Measurements from ENCODE around the gene DIDO1.

- TF ChIP-seq POLR2A (IDR thresholded peaks at IDR 0.05) (no peak), CTCF (IDR thresholded peaks at IDR 0.05) (no peak)
These were observed 98.3 kb downstream of the DIDO1 start for GRCh38 chr20:62828051-62828450.
